AG08396 (cell line): ENCODE measurements around the gene HAGHL.

Source experiments
- DNase-seq: peaks from one replicate; pipeline ENCODE4 v3.0.0; 2012; ENCODE audit warnings: low spot score, mixed read lengths

The HAGHL gene

DNA sequence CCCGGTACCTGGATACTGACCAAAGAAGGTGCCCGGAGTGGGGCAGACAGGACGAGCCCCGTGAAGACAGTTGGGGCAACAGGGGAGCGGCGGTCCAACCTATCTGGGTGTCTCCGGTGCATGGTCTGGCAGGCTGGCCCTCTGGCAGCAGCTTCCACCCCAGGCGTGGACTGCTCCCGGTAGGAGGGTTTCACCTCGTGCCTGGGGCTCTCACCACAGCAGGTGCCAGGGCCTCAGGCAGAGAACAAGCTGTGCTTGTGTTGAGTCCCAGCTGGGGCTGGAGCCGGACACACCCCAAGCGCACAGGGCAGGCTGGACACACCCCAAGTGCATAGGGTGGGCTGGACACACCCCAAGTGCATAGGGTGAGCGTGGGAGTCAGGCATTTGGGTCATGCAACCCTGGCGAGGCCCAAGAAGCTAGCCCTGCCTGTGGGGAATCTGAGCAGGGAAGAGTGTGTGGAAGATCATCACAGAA lies 19.8 kb upstream of the HAGHL start:
- no peak for DNase-seq

DNA sequence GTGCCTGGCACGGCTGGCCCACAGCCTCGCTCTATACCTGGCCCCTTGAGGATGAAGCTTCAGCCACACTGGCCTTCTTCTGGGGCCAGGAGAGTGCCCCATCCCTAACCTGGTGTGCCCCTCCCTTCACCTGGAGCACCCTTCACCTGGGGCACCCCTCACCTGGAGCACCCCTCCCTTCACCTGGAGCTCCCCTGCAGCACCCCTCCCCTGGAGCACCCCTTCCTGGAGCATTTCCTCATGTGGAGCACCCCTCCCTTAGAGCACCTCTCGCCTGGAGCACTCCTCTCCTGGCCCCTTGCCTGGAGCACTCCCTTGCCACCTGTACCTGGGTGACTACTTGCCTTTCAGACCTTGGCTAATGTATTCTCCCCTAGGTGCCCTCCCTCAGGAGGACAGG lies 18.9 kb upstream of the HAGHL start:
- no peak for DNase-seq

DNA sequence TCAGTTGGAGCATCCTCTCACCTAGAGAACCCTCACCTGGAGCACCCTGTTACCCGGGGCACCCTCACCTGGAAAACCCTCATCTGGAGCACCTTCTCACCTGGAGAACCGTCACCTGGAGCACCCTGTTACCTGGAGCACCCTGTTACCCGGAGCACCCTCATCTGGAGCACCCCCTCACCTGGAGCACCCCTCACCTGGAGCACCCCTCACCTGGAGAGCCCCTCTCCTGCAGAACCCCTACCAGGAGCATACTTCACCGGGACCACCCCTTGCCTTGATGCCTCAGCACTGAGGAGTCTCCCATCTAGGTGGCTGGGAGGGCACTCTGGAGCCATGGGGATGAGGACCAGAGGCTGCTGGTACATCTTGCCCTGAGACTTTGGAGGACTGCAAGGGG lies 17.9 kb upstream of the HAGHL start:
- no peak for DNase-seq

DNA sequence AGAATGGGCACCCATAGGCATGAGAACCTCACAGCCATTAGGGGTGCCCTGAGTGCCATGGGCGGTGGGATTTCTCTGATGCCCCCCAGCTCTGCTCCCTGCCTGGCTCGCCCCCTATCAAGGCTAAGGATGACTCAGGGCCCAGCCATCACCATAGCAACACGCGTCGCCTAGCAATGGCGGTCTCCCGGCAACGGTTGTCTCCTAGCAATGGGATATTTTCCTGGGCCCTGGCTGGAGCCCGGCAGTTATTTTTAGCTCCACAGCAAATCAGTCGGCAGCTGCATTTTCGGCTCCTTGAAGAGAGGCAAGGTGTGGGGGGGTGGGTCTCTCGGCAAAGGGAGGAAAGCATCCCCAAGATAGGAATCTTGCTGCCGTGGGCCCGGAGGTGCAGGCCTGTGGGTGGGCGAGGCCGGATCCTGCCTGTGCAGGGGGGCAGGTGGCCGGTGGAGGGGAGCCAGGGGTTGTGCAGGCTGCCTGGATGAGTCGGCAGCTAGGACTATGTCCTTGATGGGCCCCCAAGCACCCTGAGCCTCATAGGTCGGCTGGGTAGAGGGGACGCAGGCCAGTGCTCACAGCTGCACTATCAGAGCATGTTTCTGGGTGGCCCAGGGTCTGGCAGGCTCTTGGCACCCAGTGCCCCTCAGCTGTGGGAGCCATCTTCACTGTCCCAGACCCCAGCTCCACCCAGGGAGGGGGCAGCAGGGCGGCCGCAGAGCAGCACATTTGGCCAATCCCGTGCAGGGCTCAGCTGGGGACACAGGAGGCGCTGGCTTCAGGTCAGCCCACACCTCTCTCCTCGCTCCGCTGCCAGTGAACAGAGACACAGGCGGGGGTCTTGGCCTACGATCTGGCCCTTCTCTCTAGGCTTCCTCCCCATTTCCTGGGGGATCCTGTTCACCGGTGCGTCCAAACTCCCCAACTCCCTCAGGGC lies 17.1 kb upstream of the HAGHL start:
- DNase-seq, result peak; percentile 98

DNA sequence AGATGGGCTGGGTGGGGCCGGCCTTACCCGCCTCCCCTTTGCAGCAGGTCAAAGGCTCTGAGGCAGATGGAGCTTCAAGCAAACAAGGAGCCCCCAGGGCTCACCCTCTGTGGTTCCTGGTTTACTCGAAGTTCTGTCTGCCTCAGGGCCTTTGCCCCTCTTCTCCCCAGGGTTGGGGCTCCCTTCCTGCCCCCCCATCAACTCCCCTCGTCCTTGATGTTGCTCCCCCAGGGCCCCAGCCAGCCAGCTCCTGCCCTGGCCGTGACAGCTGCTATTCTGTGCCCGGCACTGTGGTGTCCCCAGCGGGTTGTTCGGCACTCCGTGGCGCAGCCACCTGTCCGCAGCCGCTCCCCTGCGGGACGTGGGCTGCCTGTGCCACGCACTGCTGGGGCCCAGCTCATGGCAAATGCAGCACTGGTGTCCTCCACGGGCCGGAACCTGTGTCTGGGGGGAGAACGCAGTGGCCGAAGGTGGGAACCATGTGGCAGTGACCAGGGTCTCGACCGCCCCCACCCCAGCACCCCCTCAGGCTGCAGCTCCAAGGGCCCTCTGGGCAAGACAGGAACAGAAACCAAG lies 16.3 kb upstream of the HAGHL start:
- no peak for DNase-seq

DNA sequence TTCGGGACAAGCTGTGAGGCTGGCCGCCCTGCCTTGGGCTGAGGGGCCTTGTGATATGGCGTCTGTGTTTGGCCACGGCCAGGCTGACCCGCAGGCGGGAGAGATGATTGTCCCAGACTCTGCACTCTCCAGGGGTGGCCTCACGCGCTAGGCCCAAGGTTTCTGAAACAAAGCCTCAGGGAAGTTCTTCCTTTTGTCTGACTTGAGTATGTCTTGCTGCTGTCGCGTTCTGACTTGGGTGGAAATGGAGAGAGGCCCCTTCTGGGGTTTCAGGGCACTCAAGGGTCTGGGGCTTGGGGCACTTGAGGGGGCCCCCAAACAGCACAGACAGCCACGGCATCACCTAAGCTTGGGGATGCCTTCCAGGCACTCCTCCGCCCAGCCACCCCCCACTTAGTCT lies 15.8 kb upstream of the HAGHL start:
- no peak for DNase-seq

DNA sequence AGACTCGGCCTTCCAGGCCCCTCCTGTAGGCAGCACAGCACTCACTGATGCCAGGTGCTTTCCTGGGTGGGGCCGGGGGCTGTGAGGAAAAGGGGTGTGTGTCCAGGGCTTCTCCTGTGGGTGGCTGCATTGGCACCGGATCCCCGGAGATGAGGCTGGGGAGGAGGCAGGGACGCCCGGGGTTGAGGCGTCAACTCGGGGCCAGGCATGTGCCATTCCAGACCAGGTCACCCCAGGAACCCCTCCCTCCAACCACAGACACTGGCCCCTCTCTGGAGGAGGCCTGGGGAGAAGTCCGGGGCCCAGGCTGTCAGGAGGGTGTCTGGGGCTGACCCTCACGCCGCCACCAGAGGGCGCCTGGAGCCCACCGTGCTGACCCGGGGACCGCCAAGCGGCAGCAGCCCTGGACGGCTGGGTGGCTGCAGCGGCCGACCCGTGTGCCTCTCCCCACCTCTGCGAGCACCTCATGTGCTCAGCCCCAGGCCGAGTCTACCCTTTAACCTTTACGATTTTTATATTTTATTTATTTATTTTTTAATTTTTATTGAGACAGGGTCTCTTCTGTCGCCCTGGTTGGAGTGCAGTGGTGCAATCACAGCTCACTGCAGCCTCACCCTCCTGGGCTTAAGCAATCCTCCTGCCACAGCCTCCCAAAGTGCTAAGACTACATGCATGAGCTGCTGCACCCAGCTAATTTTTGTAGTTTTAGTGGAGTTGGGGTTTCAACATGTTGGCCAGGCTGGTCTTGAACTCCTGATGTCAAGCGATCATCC lies 15.2 kb upstream of the HAGHL start:
- DNase-seq, result peak; percentile 91

DNA sequence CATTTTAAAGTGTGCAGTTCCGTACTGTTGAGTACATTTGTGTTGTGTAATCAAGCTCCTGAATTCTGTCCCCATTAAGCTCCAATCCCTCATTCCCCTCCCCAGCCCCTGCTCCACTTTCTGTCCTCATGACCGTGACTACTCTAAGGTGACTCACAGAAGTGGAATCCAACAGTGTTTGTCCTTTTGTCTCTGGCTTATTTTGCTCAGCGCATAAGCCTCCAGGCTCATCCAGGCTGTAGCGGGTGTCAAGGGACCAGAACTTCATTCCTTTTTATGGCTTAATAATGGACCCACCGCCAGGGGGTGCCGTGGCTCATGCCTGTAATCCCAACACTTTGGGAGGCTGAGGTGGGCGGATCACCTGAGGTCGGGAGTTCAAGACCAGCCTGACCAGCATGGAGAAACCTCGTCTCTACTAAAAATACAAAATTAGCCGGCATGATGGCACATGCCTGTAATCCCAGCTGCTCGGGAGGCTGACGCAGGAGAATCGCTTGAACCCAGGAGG lies 14.1 kb upstream of the HAGHL start:
- peak; percentile 90 for DNase-seq

DNA sequence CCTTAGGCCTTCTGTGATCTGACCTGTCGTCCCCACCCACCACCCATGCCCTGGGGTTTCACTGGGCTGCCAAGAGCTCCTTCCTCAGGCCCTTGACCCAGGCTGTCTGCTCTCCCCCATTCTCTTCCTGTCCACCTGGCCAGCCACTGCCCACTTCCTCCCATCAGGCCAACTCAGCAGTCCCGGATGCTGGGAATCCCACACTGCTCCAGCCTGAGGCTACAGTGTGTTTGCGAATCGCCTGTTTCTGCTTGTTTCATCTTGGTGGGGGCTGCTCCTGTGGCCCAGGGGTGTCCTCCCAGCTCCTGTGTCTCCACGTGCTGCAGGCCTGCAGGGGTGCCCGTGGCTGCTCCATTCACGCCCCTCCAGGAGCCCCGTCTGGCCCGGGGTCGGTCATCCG lies 12.8 kb upstream of the HAGHL start:
- no peak for DNase-seq

DNA sequence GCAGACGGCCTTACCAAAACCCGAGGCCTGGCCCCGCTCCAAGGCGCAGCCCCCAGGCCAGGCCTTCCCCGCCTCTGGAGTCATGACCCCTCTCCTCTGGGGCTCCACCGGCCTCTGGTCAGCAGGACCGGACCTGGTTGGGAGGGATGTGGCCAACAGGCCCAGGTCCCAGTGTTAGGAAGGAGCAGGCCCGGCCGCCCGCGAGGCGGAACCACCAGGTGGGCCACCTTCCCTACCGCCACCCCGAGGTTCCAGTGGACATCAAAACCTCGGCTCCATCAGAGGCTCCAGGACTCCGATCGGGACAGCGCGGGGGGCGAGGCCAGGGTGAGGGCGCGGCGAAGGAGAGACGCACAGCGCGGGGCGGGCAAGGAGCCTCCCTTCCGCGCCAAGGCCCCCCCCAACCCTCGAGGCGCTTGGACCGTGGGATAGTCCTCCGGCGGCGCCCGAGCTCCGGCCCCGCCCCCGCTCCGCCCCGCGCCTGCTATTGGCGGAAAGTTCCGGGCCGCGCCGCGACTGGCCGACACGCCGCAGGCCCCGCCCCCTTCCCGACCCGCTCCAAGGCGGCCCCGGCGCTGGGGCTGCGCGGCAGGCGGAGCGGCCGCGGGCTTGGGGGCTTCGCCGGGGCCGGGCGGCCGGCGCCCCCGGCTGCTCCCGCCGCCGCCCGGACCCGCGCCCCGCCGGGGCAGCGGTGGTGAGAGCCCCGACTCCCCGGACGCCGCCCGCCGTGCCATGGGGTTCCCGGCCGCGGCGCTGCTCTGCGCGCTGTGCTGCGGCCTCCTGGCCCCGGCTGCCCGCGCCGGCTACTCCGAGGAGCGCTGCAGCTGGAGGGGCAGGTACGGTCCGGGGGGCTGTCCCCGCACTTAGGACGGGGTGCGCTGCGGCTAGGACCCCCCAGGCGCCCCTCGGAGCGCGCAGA lies 12.1 kb upstream of the HAGHL start, which contains the start of gene METRN:
Gene METRN, plus strand, starts transcription at position 561 of the 919 bp plus-strand sequence. Its CDS starts 172 bp downstream, at position 733.
- peak; percentile 96 for DNase-seq

DNA sequence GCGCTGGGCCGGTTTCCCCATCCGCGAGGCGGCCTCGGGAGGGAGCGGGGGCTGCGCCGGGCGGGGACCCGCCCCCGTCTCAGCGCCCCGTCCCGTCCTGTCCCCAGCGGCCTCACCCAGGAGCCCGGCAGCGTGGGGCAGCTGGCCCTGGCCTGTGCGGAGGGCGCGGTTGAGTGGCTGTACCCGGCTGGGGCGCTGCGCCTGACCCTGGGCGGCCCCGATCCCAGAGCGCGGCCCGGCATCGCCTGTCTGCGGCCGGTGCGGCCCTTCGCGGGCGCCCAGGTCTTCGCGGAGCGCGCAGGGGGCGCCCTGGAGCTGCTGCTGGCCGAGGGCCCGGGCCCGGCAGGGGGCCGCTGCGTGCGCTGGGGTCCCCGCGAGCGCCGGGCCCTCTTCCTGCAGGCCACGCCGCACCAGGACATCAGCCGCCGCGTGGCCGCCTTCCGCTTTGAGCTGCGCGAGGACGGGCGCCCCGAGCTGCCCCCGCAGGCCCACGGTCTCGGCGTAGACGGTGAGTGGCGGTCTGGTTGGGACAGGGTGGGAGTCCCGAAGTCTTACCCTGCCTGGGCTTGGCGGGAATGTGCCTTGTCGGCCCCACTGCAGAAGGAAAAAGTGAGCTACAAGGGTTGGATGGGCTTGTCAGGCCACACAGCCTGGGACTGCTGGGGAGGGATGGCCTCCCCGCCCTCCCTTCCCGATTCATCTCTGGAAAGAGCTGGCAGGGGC lies 11.3 kb upstream of the HAGHL start:
- peak; percentile 56 for DNase-seq

DNA sequence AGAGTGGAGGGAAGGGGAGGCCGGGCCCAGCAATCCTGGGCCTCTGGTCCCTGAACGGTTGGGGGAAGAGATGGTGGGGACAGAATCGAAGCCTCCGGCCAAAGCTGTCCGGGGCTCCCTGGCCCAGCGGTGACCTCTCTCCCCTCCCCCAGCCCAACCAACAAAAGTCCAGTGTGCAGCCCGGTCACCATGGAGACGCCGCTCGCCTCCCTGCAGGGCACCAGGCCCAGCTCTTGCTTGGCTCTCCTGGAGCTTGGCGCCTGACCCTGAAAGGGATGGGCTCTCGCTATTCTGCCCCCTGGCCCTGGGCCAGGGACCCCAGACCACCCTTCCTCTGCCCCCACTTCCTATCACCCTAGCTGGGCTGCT lies 10.7 kb upstream of the HAGHL start:
- DNase-seq, result peak; percentile 80

DNA sequence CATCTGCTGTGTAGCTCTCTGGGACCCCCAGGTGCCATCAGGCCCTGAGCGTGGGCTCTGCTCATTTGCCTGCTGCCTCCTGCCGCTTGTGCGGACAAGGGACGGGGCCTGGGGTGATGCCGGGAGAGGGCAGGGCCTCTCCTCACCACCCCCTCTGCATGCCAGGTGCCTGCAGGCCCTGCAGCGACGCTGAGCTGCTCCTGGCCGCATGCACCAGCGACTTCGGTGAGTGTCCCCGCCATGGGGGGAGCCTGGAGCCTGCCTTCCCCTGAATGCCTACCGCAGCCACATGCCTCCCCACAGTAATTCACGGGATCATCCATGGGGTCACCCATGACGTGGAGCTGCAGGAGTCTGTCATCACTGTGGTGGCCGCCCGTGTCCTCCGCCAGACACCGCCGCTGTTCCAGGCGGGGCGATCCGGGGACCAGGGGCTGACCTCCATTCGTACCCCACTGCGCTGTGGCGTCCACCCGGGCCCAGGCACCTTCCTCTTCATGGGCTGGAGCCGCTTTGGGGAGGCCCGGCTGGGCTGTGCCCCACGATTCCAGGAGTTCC lies 10.1 kb upstream of the HAGHL start:
- DNase-seq, result no peak

DNA sequence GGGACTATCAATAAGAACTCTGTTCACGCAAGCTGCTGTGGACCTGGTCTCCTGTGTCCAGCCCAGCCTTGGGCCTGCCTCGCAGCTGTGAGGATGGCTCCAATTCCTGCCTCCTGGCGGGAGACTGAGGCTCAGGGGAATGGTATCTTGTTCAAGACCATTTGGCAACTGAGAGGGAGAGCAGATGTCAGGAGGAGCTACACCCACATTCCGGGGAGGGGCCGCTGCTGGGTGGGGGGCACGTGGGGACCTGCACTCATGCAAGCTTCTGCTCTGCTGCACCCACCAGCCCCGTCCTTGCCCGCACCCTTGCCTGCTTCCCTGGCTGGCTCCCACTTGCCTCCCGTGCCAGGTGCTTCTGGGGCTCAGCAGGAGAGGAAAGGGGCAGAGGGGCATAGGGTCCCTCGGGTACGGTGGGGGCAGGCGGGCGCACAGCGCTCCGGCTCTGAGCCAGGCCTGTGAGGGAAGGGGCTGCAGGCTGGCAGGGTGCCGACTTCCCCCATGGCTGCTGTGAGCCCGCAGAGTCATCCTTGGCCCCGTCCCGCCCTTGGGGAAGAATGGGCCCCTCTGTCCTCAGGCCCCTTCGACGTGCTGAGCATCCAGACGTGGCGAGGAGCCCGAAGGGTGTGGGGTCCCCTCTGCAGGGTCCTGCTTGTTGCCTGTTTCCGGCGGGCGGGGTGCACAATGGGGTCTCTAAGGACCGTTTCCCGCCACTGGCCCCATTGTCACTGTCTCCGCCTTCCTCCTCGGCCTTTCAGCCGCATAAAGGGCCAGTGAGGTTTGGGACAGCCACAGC lies 9.3 kb upstream of the HAGHL start:
- no peak for DNase-seq

DNA sequence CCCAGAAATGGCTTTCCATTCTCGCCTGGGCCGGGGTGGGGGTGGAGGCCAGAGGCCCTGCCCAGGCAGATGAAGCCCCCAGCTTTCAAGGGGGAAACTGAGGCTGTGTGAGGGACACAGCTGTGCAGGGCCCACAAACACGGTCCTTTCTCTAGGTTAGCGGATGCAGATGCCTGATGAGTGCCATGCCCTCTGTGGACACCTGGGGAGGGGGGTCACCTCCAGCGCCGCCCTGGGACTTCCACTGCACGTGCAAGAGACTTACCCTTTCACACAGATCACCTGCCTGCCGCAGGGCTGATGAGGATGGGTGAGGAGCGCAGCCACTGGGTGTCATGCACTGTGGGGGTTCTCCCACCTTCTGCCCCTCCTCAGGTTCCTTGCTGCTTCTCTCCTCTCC lies 8.5 kb upstream of the HAGHL start:
- no peak for DNase-seq

DNA sequence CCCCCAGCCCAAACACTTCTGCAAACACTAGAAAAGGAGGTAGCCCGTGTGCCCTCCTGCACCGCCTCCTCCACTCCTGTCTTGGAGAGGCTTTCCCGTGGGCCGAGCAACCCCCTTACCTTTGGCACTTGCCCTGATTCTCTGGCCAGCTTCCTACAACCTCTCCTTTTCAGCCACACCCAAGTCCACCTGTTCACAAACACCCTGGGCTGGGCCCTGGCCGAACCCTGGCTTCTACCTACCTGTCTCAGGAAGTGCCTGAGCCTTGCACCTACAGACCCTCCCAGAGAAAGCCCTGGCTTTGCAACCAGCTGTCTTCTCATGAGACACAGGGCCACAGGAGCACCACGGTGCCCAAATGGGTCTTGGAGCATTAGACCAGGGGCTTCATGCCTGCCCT lies 8.0 kb upstream of the HAGHL start:
- DNase-seq, result no peak

DNA sequence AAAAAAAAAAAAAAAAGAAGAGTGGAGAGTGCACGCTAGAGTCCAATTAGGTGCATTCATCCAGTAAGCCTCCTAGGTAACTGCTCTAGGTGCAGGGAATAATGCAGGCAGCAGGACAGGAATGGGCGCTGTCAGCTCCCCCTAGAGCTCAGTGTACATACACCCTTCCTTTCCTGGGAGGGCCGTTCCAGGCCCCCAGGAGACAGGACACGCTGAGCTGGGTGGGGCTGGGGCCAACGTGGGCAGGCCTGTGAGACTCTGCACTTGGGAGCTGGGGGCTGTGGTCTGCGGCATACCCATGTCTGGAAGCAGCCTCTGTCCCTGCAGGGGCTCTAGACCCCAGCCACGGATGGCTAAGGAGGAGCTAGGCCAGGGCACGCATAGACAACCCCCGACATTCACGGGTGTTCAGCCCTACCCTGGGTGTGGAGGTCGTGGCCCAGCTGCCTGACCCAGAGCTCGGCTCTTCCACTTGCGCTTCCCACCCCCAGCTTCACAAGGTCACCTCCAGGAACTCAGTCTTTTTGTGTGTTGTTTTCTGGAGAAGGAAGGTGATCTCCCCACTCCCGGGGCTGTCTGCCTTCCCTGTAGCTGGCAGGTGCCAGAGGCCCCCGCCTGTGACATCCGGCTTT lies 7.0 kb upstream of the HAGHL start:
- DNase-seq, result no peak

DNA sequence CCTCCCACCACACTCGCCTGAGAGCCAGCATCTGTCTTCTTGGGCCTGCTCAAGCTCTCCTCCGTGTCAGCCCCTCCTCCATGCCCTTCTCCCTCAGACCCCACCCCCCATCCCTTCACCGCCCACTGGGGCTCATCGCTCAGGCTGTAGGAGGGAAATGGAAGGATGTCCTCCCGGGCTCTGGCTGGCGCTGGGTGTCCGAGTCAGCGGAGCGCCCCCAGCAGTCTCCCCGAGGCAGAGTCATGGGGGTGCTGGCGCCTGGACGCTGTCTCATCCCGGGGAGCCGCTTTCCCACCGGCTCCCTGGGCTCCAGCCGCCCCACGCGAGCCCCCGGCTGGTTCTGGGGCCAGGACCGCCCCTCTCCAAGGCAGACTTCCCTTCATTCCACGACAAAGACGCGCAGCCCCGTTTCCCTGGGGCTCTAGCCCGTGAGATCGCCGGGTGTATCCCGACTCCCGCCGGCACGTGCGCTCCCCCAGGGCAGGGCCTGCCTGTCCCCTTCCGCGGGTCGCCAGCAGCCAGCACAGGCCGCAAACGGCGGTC lies 6.4 kb upstream of the HAGHL start:
- peak; percentile 79 for DNase-seq
